HG03139 (cell line): ENCODE measurements around the gene HIPK4.
A peak's percentile ranks its signal among the peaks of the same experiment; 100 is the strongest.
"Not testable (repeated sequence)": the region's sequence is repeated elsewhere in the genome, so short reads cannot be mapped to it uniquely, and the experiment has no call there.

Source experiments
- ATAC-seq: cut with Tn5 transposase; IDR thresholded peaks from one replicate; pipeline ENCODE4 v1.9.1; 2021; ENCODE audit not compliant: unreplicated experiment

HIPK4 gene, protein sequence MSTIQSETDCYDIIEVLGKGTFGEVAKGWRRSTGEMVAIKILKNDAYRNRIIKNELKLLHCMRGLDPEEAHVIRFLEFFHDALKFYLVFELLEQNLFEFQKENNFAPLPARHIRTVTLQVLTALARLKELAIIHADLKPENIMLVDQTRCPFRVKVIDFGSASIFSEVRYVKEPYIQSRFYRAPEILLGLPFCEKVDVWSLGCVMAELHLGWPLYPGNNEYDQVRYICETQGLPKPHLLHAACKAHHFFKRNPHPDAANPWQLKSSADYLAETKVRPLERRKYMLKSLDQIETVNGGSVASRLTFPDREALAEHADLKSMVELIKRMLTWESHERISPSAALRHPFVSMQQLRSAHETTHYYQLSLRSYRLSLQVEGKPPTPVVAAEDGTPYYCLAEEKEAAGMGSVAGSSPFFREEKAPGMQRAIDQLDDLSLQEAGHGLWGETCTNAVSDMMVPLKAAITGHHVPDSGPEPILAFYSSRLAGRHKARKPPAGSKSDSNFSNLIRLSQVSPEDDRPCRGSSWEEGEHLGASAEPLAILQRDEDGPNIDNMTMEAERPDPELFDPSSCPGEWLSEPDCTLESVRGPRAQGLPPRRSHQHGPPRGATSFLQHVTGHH

DNA sequence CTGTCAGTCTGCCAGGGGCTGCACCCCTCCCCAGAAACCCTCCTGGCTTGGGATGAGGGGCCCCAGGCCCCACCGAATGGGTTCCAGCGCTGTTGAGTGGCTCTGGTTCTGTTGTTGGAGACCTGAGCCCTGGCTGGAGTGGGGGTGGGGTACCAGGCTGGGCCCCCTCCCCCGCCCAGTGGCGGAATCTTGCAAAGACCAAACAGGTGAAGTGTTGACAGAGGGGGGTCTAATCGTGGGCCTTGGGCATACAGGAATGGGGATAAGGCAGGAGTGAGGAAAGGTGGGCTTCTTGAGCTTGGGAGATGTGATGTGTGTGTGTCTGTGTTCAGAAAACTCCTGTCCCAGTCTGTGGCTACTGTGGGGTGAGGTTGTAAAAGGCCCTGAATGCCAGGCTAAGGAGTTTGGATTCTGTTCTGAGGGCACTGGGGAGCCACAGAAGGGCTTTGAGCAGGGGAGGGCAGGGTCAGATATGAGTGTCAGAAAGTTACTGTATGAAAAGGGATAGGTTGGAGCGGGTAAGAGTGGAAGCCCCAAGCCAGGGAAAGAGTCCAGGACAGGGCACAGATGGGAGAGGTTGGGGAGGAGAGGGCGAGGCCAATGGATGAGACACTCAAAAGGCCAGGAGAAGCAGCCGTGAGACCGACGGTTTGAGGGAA is at the start of gene HIPK4:
Gene HIPK4, minus strand, starts transcription at position 98 of the 659 bp plus-strand sequence. CDS start 279 bp downstream, outside the sequence.
- no peak for ATAC-seq

DNA sequence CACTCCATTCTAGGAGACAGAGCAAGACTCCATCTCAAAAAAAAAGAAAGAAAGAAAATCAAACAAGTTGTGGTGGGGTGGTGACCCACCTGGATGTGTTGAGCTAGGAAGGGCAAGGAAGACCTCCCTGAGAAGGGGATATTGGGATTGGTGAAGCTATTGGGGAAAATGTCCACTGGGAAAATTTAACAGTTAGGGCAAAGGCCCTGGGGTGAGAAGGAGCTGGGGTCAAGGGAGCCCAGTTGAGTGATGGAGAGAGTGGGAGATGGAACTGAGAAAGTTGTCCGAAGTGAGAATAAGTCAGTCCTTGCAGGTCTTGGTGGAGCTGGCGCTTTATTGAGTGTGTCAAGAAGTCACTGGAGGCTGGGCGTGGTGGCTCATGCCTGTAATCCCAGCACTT is 48.3 kb upstream of the HIPK4 start:
- no peak for ATAC-seq

DNA sequence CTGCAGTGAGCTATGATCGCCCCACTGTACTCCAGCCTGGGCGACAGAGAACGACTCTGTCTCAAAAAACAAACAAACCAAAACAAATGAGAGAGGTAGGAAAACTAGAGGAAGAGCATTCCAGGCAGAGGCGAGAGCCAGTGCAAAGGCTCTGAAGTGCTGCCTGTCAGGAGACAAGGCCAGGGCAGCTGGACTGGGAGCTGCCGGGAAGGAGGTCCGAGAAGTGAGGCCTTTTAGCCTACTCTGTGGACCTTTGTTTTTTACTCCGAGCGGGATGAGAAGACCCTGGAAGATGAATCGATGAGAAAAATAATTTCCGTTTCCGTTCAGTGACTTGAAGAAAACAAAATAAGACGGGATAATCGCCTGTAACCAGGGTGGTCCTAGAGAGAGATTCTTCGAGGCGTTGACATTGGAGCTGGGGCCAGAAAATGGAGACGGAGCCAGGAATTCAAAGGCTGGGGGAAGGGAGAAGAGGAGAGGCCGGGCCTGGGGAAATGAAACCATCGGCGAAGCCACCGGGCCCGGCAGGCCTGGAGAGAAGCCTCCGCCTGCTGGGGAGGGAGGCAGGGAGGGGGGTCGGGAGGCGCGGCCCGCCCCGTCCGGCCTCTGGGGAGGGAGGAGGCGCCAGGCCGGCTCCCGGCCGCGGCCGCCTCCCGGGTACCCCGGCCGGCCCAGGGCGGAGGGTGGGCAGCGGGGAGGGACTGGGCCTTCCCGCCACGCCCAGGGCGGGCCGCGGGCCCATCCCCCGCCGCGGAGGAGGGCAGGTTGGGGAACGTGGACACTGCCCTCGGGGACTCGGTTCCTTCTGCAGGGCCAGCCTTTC is 43.6 kb upstream of the HIPK4 start:
- peak; percentile 47 for ATAC-seq

DNA sequence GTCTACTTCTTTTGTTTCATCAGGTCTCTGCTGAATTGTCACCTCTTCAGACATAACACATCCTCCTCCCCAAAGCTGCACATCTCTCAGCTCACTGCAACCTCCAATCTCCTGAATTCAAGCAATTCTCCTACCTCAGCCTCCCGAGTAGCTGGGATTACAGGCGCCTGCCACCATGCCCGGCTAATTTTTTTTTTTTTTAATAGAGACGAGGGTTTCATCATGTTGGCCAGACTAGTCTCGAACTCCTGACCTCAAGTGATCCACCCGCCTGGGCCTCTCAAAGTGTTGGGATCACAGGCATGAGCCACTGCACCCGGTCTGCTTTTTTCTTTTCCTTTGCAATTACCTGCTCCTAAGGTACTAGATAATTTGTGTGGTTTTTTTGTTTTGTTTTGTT is 42.8 kb upstream of the HIPK4 start:
- not testable (repeated sequence) for ATAC-seq

DNA sequence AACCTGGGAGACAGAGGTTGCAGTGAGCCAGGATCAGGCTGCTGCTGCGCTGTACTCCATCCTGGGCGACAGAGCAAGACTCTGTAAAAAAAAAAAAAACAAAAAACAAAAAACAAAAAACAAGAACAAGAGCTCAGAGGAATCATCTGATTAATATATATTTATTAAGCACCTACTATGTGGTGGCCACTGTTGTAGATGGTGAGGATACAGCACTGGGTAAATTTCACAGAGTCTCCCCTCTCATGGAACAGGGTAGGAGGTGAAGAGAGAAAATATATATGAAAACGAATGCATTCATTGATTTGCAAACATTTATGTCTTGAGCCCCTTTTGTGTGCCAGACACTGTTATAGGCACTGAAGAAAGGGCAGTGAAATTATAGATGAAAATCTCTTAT is 41.7 kb upstream of the HIPK4 start:
- no peak for ATAC-seq

DNA sequence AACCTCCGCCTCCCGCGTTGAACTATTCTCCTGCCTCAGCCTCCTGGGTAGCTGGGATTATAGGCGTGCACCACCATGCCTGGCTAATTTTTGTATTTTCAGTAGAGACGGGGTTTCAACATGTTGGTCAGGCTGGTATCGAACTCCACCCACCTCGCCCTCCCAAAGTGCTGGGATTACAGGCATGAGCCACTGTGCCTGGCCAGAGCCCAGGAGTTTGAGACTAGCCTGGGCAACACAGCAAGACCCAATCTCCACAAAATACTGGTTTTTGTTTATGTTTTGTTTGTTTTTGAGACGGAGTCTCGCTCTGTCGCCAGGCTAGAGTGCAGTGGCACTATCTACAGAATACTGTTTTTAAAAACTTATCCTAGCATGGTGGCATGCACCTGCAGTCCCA is 40.3 kb upstream of the HIPK4 start:
- ATAC-seq, result not testable (repeated sequence)

DNA sequence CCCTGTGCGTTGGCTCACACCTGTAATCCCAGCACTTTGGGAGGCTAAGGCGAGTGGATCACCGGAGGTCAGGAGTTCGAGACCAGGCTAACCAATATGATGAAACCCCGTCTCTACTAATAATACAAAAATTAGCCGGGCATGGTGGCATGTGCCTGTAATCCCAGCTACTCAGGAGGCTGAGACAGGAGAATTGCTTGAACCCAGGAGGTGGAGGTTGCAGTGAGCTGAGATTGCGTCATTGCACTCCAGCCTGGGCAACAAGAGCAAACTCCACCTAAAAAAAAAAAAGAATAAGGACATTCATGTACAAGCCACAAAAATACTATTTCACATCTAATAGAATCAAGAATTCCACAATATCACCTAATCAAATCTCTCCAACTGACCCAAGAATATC is 38.2 kb upstream of the HIPK4 start:
- not testable (repeated sequence) for ATAC-seq

DNA sequence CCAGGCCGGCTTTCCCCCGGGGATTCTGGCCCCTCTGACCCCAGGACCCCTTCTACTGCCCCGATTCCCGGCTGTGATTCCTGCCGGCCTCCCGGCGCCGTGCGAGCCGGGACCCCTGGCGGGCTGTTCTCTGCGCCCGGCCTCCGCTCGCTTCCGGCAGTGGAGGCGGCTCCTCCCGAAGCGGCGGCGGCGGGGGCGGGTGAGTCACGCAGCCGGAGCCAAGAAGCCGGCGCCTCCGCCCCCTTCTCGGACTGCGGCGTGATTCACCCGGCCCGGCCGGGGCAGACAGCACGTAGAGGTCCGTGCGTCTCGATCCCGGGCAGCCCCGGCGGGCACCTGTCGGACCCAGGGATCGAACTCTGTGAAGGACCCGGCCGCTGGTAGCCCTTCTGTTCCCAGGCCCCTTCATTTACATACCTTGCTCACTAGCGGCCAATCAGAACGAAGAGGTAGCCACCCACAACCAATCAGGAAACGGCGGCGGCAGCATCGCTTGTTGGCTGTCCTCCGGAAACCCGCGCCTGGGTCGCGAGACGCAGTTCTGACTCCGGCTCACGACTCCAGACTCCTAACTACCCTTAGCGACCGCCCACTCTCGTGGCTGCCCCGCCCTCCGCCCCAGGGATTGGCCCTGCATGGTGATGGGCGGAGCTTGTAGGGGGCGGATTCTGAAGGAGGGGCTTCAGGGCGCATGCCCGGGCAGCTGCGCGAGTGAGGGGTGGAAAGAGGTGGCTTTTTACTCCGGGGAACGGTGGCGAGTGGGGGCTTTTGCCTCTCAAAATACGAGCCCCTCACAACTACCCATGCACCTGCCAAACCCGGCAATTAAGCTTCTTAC is 35.7 kb upstream of the HIPK4 start, which contains the start of gene SERTAD1:
Gene SERTAD1, minus strand, starts transcription at position 543 of the 838 bp plus-strand sequence. CDS start 2,446 bp downstream, outside the sequence.
- ATAC-seq, result peak; percentile 81

DNA sequence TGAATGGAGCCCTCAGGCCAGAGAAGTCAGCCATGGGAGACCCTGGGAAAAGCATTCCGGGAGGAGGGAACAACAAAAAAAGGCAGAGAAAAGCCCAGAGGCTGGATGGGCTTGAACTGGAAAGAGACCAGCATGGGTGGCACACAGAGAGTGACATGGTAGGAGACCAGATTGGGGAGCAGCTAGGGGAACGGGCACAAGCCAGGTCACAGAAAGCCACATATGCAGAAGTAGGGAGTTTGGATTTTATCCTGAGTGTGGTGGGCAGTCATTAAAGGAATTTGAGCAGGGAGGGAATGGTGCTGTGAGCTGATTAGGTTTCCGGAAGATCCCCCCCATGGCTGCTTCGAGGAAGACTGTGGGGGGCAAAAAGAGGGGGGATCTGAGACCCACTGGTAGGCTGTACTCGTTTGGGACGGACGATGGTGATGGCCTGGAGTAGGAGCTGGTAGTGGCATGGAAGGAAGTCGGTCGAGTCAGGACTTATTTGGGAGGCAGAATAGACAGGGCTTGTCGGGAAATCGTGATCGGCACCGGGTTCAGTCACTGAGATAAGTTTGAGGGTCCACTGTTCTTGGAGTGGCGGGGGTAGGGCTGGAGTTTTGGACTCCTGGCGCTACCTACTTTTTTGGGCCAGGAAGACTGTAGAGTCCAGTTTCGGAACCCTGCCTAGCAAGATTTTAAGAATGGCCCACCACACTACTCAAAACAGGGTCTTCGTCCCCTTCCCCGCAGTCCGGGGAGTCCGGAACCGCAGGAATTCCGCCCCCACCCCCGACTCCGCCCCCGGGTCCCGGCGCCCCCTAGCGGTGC is 34.9 kb upstream of the HIPK4 start:
- no peak for ATAC-seq

DNA sequence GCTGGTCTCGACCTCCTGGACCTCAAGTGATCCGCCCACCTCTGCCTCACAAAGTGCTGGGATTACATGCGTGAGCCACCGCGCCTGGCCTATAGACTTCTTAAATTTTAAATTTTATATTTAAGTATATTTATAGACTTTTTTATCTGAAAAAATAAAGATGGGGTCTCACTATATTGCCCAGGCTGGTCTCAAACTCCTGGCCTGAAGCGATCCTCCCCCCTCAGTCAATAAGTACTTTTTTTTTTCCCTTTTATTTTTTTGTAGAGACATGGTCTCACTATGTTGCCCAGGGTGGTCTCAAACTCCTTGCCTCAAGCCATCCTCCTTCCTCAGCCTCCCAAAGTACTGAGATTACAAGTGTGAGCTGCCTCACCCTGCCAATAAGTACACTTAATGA is 34.0 kb upstream of the HIPK4 start:
- no peak for ATAC-seq

DNA sequence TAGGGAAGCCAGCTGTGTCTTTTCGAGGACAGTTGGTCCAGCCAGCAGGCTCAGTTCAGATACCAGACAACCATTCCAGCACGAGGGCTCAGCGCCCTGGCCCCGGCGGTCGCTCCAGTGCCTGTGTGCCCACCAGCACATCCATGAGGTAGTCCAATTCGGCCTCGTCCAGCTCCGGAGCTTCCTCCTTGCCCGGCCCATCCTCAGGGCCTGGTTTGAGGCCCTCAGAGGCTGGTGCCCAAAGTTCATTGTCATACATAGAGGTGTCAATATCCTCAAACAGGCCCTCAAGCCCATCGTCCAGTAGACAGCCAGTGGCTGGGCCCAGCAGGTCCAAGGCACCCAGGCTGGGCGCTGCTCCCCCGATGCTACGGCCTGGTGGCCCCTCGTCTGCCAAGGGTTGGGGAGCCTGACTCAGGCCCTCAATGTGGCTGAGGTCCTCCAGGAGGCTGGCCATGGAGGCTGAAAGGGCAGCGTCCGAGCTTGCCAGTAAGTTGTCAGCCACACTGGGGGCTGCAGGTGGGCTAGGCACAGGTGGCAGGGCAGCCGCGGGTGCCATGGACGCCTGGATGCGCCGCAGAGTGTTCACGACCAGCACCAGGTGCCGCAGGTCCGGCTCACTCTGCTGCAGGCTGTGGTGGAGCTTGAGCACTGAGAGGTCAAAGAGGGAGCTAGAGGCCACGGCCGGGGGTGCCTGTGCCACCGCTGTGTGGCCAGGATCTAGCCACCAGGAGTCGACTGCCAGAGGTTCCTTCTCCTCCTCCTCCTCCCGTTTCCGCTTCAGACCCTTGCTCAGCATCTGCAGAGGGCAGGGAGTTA is 33.0 kb upstream of the HIPK4 start:
- no peak for ATAC-seq

DNA sequence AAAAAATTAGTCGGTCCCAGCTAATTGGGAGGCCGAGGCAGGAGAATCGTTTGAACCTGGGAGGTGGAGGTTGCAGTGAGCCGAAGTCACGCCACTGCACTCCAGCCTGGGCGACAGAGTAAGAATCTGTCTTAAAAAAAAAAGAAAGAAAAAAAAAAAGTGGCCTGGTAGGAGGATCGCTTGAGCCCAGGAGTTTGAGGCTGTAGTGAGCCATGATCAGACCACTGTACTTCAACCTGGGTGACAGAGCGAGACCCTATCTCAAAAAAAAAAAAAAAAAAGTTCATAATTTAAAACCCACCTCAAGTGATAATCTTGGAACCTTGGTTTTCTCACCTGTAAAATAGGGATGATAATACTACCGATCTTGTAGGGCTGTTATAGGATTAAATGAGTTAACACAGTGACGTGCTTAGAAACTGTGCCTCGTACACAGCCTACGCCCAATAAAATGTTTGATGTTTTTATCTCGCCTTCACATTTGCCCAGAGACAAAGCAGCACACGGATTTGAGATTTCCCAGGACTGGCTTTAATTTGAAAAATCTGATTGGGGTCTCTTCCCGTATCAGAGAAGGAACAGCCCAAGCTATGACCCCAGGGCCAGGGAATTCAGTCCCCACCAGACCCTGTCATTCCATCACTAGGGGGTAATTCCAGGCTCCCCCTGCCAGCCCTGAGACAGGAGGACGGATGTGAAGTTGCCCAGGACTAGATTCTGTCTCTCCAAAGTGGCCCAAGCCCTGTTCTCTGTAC is 32.2 kb upstream of the HIPK4 start:
- ATAC-seq, result no peak

DNA sequence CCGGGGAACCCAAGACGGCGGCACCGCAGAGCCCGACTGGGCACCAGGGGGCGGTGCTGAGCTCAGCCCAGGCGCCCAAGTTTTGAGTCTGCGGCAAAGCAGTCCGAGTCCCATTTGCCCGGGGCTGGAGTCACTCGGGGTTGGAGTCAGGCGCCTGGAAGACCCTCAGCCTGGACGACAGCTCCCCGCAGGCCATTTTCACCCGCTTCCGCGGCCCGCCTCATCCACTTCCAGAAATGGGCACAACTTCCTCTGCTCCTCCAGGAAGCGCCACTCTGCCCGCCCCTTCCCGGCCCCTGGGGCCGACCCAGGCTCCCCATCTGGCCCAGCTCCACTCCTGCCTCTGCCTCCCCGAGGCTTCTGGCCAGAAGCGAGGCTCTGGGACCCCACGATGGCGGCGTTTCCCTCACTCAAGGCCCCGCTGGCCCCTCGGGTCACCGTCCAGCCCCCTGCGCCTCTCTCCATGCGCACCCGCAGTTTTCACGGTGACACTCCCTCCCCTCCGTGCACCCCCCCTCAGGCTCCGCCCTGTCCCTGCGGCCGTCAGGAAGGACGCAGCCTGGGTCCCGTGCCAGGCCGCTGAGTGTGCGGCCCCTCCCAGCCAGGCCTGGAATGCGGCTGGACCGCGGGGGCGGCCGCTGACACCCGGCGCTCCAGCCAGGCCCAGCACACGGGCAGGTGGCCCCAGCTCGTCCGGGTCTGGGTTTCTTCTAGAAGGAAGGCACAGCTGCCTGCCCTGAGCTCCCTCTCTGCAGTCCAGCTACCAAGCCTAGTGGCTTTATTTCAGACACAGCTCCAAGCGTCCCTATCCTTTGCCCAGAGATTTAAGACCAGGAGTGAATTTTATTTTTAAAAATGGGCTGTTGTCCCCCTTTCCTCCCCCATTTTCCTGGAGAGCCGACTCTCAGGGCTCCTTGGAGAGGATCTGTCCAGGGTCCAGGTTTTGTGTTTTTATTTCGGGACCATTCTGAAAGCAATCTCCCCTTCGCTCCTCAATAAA is 31.1 kb upstream of the HIPK4 start:
- no peak for ATAC-seq

DNA sequence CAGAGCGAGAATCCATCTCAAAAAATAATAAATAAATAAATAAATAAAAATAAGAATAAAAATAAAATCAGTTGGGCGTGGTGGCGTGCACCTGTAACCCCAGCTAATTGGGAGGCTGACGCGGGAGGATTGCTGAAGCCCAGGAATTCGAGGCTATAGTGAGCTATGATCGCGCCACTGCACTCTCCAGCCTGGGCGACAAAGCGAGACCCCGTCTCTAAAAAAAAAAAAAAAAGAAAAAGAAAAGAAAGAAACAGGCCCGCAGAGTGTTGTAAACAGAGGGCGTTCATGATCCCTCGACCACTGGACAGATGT is 30.4 kb upstream of the HIPK4 start:
- no peak for ATAC-seq

DNA sequence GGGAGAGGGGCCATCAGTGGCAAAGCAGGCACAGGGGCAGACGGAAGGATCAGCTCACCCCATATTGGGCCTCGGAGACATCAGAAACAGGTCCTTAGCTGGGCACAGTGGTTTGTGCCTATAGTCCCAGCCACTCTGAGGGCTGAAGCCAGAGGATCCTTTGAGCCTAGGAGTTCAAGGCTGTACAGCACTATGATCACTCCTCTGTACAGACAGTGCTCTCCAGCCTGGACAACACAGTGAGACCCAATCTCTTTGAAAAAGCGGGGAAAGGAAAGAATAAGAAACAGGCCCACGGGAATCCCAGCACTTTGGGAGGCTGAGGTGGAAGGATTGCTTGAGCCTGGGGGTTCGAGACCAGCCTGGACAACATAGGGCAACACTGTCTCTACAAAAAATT is 29.8 kb upstream of the HIPK4 start:
- ATAC-seq, result no peak

DNA sequence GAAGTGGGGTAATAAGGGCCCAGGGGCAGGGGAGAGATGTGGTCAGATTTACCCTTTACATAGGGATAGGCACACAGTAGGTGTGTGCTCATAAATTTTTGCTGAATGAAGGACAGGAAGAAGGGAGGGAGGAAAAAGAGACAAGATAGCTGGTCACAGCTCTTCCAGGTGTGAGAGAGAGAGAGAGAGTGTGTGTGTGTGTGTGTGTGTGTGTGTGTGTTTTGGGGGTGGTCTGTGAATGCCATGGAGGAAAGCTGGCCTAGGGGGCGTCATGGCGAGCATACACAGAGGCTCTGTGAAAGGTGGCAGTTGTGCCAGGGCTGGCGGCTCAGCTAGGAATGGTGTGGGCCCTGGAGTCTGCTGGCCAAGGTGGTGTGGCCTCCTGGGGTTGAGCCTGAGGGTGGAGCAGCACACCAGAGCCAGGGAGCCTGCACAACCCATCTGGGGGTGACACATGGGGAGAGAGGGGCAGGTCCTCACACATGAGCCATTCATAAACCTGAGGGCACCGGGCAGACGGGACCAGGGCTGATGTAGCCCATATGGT is 29.2 kb upstream of the HIPK4 start:
- no peak for ATAC-seq
